Peyer's patch (tissue), 4 donors: ENCODE measurements around the gene SLC25A21. TPM values are rescaled to one million over a fixed set of nuclear protein-coding genes. Genes with fewer than 3 reads are reported as not detected.

ENCODE experiments used
- DNase-seq, 3 donors: peaks; one replicate each; pipeline ENCODE4 v3.0.0-alpha.2; 2017 to 2019
- H3K27ac ChIP-seq, 4 donors: fragments of 200-600 bp; sonication (generic); one replicate each; pipeline ENCODE4 v1.5.1; 2016 to 2019
- H3K27me3 ChIP-seq, 2 donors: fragments of 200-600 bp; sonication (generic); one replicate each; pipeline ENCODE4 v1.5.1; 2019
- H3K36me3 ChIP-seq, 3 donors: fragments of 200-600 bp; sonication (generic); one replicate each; pipeline ENCODE4 v1.5.1; 2016 to 2019
- H3K4me1 ChIP-seq, 4 donors: fragments of 200-600 bp; sonication (generic); one replicate each; pipeline ENCODE4 v1.5.1; 2016 to 2019
- H3K4me3 ChIP-seq, 4 donors: fragments of 200-600 bp; sonication (generic); 1 replicate in 3 of 4; 2 replicates in 1 of 4; pipeline ENCODE4 v1.5.1; 2016 to 2019; ENCODE audit warnings: mild to moderate bottlenecking in 1 of 4
- H3K9me3 ChIP-seq, 4 donors: fragments of 200-600 bp; sonication (generic); one replicate each; pipeline ENCODE4 v1.5.1; 2016 to 2019; ENCODE audit warnings: mild to moderate bottlenecking in 1 of 4
- POLR2A ChIP-seq, 2 donors: fragments of 450-650 bp; IDR thresholded peaks; one replicate each; pipeline ENCODE4 v1.5.1; 2017; ENCODE audit warnings: antibody characterized with exemption in 2 of 2, mild to moderate bottlenecking in 2 of 2, moderate library complexity in 2 of 2
- total RNA-seq, 4 donors: library from RNA; depleted of rRNA; stranded (reverse); fragments of >200 nt; gene quantifications; one replicate each; pipeline ENCODE4 v1.1.0, GENCODE V29; 2016
- TF ChIP-seq, protein P1 (sequence below), 6 experiments: fragments of 450-650 bp in 4 of 6; fragments of 200-600 bp in 2 of 6; sonication (generic) in 1 of 6; IDR thresholded peaks; one replicate each; pipeline ENCODE4 v1.5.1; 2017 to 2019; ENCODE audit warnings: antibody characterized with exemption in 6 of 6, mild to moderate bottlenecking in 3 of 6, moderate library complexity in 1 of 6

Gene SLC25A21
- total RNA-seq, 4 donors from 2014 or later: 0.70 to 1.6 TPM; not detected in 2

DNA sequence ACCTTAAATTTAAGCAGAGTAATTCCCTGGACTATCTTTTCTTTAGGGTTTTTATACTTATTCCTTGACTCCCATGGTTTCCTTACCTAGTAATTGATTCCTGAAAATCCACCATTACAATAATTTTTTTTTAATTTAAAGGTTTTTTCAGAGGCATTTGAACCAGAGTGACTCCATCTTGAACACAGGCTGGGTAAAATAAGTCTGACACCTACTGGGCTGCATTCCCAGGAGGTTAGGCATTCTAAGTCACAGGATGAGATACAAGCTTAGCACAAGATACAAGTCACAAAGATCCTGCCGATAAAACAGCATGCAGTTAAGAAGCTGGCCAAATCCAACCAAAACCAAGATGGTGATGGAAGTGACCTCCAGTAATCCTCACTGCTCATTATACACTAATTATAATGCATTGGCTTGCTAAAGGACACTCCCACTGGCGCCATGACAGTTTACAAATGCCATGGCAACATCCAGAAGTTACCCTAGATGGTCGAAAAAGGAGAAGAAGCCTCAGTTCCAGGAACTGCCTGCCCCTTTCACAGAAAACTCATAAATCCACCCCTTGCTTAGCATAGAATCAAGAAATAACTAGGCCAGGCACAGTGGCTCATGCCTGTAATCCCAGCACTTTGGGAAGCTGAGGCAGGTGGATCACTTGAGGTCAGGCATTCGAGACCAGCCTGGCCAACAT is 53.6 kb downstream of the SLC25A21 start:
- no peaks in the 10 kb centered on the region for H3K4me1 ChIP-seq
- no peaks in the 10 kb centered on the region for H3K27me3 ChIP-seq
- no peak overlapping the region for H3K27ac ChIP-seq
- TF ChIP-seq, protein P1, sequence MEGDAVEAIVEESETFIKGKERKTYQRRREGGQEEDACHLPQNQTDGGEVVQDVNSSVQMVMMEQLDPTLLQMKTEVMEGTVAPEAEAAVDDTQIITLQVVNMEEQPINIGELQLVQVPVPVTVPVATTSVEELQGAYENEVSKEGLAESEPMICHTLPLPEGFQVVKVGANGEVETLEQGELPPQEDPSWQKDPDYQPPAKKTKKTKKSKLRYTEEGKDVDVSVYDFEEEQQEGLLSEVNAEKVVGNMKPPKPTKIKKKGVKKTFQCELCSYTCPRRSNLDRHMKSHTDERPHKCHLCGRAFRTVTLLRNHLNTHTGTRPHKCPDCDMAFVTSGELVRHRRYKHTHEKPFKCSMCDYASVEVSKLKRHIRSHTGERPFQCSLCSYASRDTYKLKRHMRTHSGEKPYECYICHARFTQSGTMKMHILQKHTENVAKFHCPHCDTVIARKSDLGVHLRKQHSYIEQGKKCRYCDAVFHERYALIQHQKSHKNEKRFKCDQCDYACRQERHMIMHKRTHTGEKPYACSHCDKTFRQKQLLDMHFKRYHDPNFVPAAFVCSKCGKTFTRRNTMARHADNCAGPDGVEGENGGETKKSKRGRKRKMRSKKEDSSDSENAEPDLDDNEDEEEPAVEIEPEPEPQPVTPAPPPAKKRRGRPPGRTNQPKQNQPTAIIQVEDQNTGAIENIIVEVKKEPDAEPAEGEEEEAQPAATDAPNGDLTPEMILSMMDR (IDR thresholded peaks at IDR 0.05): no peak
- TF ChIP-seq POLR2A (IDR thresholded peaks at IDR 0.05): no peak
- H3K9me3 ChIP-seq: no peaks in the 10 kb centered on the region
- H3K4me3 ChIP-seq: no peak overlapping the region
- DNase-seq: no peak
- no peaks in the 10 kb centered on the region for H3K36me3 ChIP-seq

DNA sequence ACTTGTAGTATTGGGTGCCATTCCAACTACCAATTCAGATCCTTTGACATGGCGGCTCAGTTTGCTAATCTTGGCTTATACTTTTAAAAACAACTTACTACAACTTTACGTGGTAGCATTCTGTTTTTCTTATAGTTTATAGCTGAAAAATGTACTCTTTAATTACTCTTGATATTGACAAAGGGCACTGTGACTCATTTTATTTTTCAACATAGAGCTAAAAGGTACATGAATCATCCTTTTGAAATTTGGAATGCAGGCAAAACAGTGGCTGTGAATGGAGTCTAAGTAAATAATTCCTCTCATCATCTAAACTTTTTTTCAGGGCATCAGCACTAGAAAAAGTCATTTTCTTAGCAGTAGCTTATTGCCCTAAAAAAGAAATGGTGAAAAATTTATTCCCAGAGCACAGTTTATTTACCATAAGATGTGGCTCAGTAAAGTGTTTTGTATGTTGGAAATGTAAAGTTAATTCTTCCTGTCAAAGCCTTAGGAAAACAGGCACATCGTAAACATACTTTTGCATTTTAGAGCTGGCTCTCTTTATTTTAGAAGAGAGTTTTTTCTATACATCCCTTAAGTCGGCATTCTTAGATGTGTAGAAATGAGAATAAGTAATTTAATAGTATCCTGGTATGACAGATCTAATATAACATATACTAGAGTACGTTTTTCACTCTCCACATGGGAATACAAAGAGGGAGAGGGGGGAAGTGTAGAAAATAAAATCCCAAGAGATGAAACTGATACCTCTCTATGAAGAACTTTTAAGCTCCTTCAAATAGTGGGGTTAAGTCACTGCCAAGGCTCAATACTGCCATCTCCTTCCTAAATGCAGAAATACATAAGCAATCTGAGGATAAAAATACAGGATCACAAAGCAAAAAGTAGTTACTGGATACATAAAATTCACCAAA is 55.2 kb downstream of the SLC25A21 start:
- TF ChIP-seq, protein P1 (IDR thresholded peaks at IDR 0.05): no peak
- TF ChIP-seq POLR2A (IDR thresholded peaks at IDR 0.05): no peak
- Histone ChIP-seq H3K27ac (no peak overlapping the region), H3K27me3 (no peaks in the 10 kb centered on the region), H3K9me3 (no peaks in the 10 kb centered on the region), H3K4me1 (no peaks in the 10 kb centered on the region), H3K4me3 (no peak overlapping the region), H3K36me3 (no peaks in the 10 kb centered on the region)
- DNase-seq: no peak

DNA sequence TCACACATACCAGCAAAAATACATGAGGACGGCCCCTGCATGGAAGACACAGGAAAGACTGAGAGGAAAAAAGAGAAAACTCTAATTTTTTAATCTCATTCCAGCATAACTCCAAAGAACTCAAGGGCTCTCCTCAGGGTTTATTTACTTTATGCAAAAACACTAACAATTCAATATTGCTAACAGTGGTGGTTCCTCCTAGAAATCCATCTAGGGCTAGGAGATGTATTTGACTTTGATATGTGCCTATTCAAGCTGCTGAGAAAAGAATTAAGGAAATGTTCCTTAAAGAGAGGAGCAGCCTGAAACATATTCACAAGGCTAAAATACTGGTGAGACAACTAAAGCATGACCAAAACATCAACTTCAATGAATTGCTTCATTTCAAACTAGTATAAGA is 57.0 kb downstream of the SLC25A21 start:
- Histone ChIP-seq H3K36me3 (no peaks in the 10 kb centered on the region), H3K4me1 (no peaks in the 10 kb centered on the region), H3K27me3 (no peaks in the 10 kb centered on the region), H3K4me3 (no peak overlapping the region), H3K27ac (no peak overlapping the region), H3K9me3 (no peaks in the 10 kb centered on the region)
- no peak for DNase-seq
- TF ChIP-seq POLR2A (IDR thresholded peaks at IDR 0.05): no peak
- TF ChIP-seq, protein P1 (IDR thresholded peaks at IDR 0.05): no peak

DNA sequence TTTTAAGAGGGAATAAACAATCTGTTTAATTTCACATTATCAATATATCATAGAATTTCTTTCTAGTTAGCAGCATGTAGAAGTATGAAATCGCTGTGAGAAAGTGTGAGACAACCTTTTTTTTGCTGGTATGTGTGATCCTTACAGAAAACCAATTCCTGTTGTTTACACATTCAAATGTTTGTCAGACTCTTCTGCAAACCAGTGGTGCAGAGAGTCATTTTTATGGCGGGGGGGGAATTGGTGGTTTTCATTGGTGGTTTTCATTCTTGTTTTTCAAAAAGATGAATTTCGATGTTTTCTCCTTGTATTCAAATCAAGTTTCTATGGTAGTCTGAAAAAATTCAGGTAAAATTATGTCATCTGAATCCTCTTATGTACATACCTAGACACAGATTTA is 57.8 kb downstream of the SLC25A21 start:
- no peak for DNase-seq
- H3K27ac ChIP-seq: no peak overlapping the region
- no peaks in the 10 kb centered on the region for H3K27me3 ChIP-seq
- no peaks in the 10 kb centered on the region for H3K9me3 ChIP-seq
- H3K36me3 ChIP-seq: no peaks in the 10 kb centered on the region
- TF ChIP-seq, protein P1 (IDR thresholded peaks at IDR 0.05): no peak
- no peak for TF ChIP-seq POLR2A (IDR thresholded peaks at IDR 0.05)
- no peaks in the 10 kb centered on the region for H3K4me1 ChIP-seq
- H3K4me3 ChIP-seq: no peak overlapping the region

GRCh38 chr14:37114002-37114401 is 58.4 kb downstream of the SLC25A21 start:
- DNase-seq: no peak
- TF ChIP-seq, protein P1 (IDR thresholded peaks at IDR 0.05): no peak
- no peak for TF ChIP-seq POLR2A (IDR thresholded peaks at IDR 0.05)
- H3K4me1 ChIP-seq: no peaks in the 10 kb centered on the region
- no peaks in the 10 kb centered on the region for H3K27me3 ChIP-seq
- no peak overlapping the region for H3K4me3 ChIP-seq
- no peaks in the 10 kb centered on the region for H3K36me3 ChIP-seq
- no peak overlapping the region for H3K27ac ChIP-seq
- no peaks in the 10 kb centered on the region for H3K9me3 ChIP-seq
